Measurements from ENCODE around the gene TNFAIP8L3.

The TNFAIP8L3 gene

DNA sequence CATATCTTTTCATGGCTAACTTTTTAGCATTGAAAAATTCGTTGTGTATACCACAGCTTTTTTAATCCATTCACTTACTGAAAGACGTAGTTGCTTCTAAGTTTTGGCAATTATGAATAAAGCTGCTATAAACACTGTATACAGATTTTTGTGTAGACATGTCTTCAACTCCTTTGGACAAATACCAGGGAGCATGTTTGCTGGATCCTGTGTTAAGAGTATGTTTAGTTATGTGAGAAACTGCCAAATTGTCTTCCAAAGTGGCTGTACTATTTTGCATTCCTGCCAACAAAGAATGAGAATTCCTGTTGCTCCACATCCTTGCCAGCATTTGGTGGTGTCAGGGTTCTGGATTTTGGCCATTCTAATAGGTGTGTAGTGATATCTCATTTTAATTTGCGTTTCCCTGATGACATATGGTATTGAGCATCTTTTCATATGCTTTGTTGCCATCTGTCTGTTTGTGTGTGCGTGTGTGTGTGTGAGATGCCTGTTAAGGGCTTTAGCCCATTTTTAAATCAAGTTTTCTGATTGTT lies 87.5 kb downstream of the TNFAIP8L3 start:
- in situ Hi-C loops (cut with HindIII; ENCODE audit: low sequenced_read_pairs) = no loop called here

Measured in DLD1 (cell line).